PC-9 (cell line): ENCODE data around the gene MACROD2. TPM values are rescaled to one million over a fixed set of nuclear protein-coding genes. Genes with fewer than 3 reads are reported as not detected.

Experiments
- BruUV-seq: library from RNA; stranded (reverse); fragments of 400-500 nt; replicated peaks from 2 replicates; lab custom pipeline; 2021; lab: Mats Ljungman, UMichigan
- CTCF ChIA-PET: fragments of 300-600 bp; sonication (Branson Sonifier 250); formaldehyde crosslinking; loops from one replicate; lab custom pipeline; 2022; ENCODE audit warnings: antibody characterized with exemption; lab: Charles Lee
- POLR2A ChIA-PET: fragments of 300-600 bp; sonication (Branson Sonifier 250); formaldehyde crosslinking; loops from one replicate; lab custom pipeline; 2022; ENCODE audit warnings: antibody characterized with exemption; ENCODE audit not compliant: unreplicated experiment; lab: Charles Lee
- DNase-seq, 2 experiments: peaks; one replicate each; pipeline versions ENCODE4 v3.0.0 to v3.0.0-alpha.2; 2015 to 2022; ENCODE audit warnings: mixed read lengths in 1 of 2
- H2AFZ ChIP-seq: fragments of 200-600 bp; sonication (generic); 2 replicates; pipeline ENCODE4 v1.8.1; 2017; ENCODE audit warnings: antibody characterized with exemption
- H3F3A ChIP-seq: fragments of 200-600 bp; sonication (generic); 2 replicates; pipeline ENCODE4 v1.8.1; 2017; ENCODE audit warnings: antibody characterized with exemption, mild to moderate bottlenecking, low read depth; ENCODE audit not compliant: insufficient read depth
- H3K27ac ChIP-seq: fragments of 200-600 bp; sonication (generic); 2 replicates; pipeline ENCODE4 v1.6.1; 2016; ENCODE audit warnings: mixed run types
- H3K27me3 ChIP-seq: fragments of 200-600 bp; sonication (generic); 2 replicates; pipeline ENCODE4 v1.6.1; 2016; ENCODE audit warnings: low read depth, mixed run types; ENCODE audit not compliant: insufficient read depth
- H3K36me3 ChIP-seq: fragments of 200-600 bp; sonication (generic); 2 replicates; pipeline ENCODE4 v1.6.1; 2016; ENCODE audit warnings: low read depth, mixed run types
- H3K4me1 ChIP-seq: fragments of 200-600 bp; sonication (generic); replicated peaks from 2 replicates; pipeline ENCODE4 v1.6.1; 2016; ENCODE audit warnings: mixed run types; ENCODE audit not compliant: insufficient read depth
- H3K4me2 ChIP-seq: fragments of 200-600 bp; sonication (generic); 2 replicates; pipeline ENCODE4 v1.6.1; 2017; ENCODE audit warnings: mixed run types
- H3K4me3 ChIP-seq: fragments of 200-600 bp; sonication (generic); 2 replicates; pipeline ENCODE4 v1.6.1; 2016; ENCODE audit warnings: mixed run types
- H3K79me2 ChIP-seq: fragments of 200-600 bp; sonication (generic); 2 replicates; pipeline ENCODE4 v1.6.1; 2017; ENCODE audit warnings: low read depth, mixed run types
- H3K9me2 ChIP-seq: fragments of 200-600 bp; sonication (generic); 2 replicates; pipeline ENCODE4 v1.8.1; 2017; ENCODE audit warnings: mild to moderate bottlenecking; ENCODE audit not compliant: insufficient read depth
- H3K9me3 ChIP-seq: fragments of 200-600 bp; sonication (generic); 2 replicates; pipeline ENCODE4 v1.8.1; 2016; ENCODE audit warnings: low read depth; ENCODE audit not compliant: insufficient read depth
- H4K20me1 ChIP-seq: fragments of 200-600 bp; sonication (generic); 2 replicates; pipeline ENCODE4 v1.8.1; 2017; ENCODE audit not compliant: insufficient read depth
- EZH2 ChIP-seq: fragments of 200-600 bp; sonication (generic); IDR thresholded peaks from 2 replicates; pipeline ENCODE4 v1.8.0; 2017; ENCODE audit warnings: antibody characterized with exemption, low read depth
- intact Hi-C: fragments of 100-400 bp; cut with micrococcal nuclease; formaldehyde crosslinking; loops from one replicate; pipeline ENCODE4 v1.10.0; 2022; ENCODE audit not compliant: unreplicated experiment
- total RNA-seq: library from RNA; stranded (reverse); gene quantifications from 2 replicates; pipeline ENCODE4 v1.2.3, GENCODE V29; 2021
- TF ChIP-seq, protein P1 (sequence below): fragments of 200-600 bp; sonication (generic); conservative IDR thresholded peaks from 2 replicates; pipeline ENCODE4 v1.6.1; 2017; ENCODE audit warnings: mixed run types, antibody characterized with exemption, mild to moderate bottlenecking, moderate library complexity

MACROD2 gene
- total RNA-seq, 1 experiment from 2014 or later: 11.4 TPM

DNA sequence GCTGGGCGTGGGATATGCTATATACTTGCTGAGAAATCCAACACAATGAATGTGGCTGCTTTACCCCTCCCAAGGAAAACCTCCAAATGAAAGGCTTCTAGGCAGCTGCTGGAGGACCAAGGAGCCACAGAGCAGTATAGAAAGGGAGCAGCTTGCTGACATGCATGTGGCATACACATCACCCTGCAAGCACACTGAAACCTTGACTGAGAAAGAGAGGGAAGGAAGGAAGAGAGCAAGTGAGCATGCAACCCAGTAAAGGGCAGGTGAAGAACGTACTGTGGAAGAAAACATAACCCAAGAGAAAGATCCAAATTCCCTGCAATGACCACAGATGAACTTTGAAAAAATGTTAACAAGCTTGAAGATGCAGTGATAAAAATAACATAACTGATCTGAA lies 2034.9 kb downstream of the MACROD2 start:
- POLR2A ChIA-PET: no interaction called here
- Histone ChIP-seq H2AFZ (no peak overlapping the region), H3K27ac (no peak overlapping the region), H3K9me3 (no peaks in the 10 kb centered on the region), H3K9me2 (no peaks in the 10 kb centered on the region), H3K36me3 (no peaks in the 10 kb centered on the region), H3F3A (no peaks in the 10 kb centered on the region), H3K4me1 (no peaks in the 10 kb centered on the region), H3K4me2 (no peak overlapping the region), H3K79me2 (no peaks in the 10 kb centered on the region), H4K20me1 (0 out of 2 replicates have a peak, but pooled peaks cover 4% of the 10 kb centered on the region), H3K27me3 (no peaks in the 10 kb centered on the region), H3K4me3 (no peak overlapping the region)
- CTCF ChIA-PET: no interaction called here
- intact Hi-C loops: no loop called here
- no TSS peak for BruUV-seq
- TF ChIP-seq, protein P1, sequence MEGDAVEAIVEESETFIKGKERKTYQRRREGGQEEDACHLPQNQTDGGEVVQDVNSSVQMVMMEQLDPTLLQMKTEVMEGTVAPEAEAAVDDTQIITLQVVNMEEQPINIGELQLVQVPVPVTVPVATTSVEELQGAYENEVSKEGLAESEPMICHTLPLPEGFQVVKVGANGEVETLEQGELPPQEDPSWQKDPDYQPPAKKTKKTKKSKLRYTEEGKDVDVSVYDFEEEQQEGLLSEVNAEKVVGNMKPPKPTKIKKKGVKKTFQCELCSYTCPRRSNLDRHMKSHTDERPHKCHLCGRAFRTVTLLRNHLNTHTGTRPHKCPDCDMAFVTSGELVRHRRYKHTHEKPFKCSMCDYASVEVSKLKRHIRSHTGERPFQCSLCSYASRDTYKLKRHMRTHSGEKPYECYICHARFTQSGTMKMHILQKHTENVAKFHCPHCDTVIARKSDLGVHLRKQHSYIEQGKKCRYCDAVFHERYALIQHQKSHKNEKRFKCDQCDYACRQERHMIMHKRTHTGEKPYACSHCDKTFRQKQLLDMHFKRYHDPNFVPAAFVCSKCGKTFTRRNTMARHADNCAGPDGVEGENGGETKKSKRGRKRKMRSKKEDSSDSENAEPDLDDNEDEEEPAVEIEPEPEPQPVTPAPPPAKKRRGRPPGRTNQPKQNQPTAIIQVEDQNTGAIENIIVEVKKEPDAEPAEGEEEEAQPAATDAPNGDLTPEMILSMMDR: no peak
- no peak for TF ChIP-seq EZH2
- no peak for DNase-seq

DNA sequence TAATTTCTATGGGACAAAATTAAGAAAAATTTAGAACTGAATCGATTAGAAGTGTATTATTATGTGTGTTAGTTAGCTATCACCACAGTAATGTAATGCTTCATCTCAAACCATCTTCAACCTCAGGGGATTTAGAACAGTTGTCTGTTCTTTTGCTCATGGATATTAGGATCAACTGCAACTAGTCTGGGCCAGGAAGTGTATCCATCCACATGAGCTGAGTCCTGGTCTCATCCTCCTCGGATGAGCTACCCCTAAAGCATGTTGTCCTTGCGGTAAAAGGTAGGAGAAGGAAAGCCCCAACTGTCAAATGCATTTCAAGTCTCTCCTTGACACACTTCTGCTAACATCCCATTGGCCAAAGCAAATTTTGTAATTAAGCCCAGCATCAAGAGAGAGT lies 2040.3 kb downstream of the MACROD2 start:
- Histone ChIP-seq H3K36me3 (no peaks in the 10 kb centered on the region), H3K9me3 (no peaks in the 10 kb centered on the region), H2AFZ (no peak overlapping the region), H3K4me1 (no peaks in the 10 kb centered on the region), H3K4me2 (no peak overlapping the region), H3K4me3 (no peak overlapping the region), H3K27me3 (no peaks in the 10 kb centered on the region), H4K20me1 (0 out of 2 replicates have a peak, but pooled peaks cover 4% of the 10 kb centered on the region), H3K9me2 (no peaks in the 10 kb centered on the region), H3K79me2 (no peaks in the 10 kb centered on the region), H3K27ac (no peak overlapping the region), H3F3A (no peaks in the 10 kb centered on the region)
- intact Hi-C loops: no loop called here
- no peak for DNase-seq
- CTCF ChIA-PET: no interaction called here
- no peak for TF ChIP-seq EZH2
- TF ChIP-seq, protein P1: no peak
- POLR2A ChIA-PET: no interaction called here
- no TSS peak for BruUV-seq

DNA sequence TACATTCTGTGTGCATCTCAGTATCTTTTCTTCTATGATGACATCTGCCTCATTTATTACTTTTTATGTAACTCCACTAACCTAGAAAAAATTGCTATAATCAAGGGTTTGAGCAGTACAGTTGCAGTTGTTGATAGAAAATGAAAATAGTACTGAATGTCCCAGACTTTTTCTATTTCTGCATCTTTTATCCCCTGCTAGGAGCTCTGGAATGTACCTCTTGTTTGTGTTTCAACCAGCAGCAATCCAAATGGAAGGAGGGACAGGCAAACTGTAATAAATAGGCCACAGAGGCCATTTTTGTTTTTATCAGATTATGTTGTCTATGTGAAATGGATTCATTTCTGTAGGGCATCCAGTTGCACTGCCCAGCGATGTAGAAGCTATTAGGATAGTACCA lies 2041.0 kb downstream of the MACROD2 start:
- Histone ChIP-seq H4K20me1 (0 out of 2 replicates have a peak, but pooled peaks cover 2% of the 10 kb centered on the region), H3K4me2 (no peak overlapping the region), H2AFZ (no peak overlapping the region), H3K4me3 (no peak overlapping the region), H3K27ac (no peak overlapping the region), H3K79me2 (no peaks in the 10 kb centered on the region), H3K9me3 (no peaks in the 10 kb centered on the region), H3K27me3 (no peaks in the 10 kb centered on the region), H3K36me3 (no peaks in the 10 kb centered on the region), H3K4me1 (no peaks in the 10 kb centered on the region), H3K9me2 (no peaks in the 10 kb centered on the region), H3F3A (no peaks in the 10 kb centered on the region)
- no peak for DNase-seq
- ChIA-PET CTCF (no interaction called here), POLR2A (no interaction called here)
- BruUV-seq: no TSS peak
- TF ChIP-seq, protein P1: no peak
- TF ChIP-seq EZH2: no peak
- intact Hi-C loops: no loop called here
